H1 (cell line): Measurements from ENCODE around the gene ASB4. TPM values are rescaled to one million over a fixed set of nuclear protein-coding genes. Genes with fewer than 3 reads are reported as not detected.

Experiments used
- CTCF ChIA-PET: fragments of 300-600 bp; sonication (Branson Sonifier 250); formaldehyde crosslinking; loops from one replicate; lab custom pipeline; 2021; ENCODE audit not compliant: partially characterized antibody; lab: Charles Lee
- POLR2A ChIA-PET: fragments of 300-600 bp; sonication (Branson Sonifier 250); formaldehyde crosslinking; loops from one replicate; lab custom pipeline; 2021; ENCODE audit warnings: inconsistent platforms; ENCODE audit not compliant: partially characterized antibody; lab: Charles Lee
- DNase-seq, 2 experiments: peaks; one replicate each; pipeline versions ENCODE4 v3.0.0 to v3.0.0-alpha.2; 2010 to 2022; ENCODE audit warnings: low spot score in 2 of 2, low read depth in 1 of 2, mixed read lengths in 1 of 2
- FAIRE-seq: peaks from 2 replicates; lab custom pipeline; 2011; peaks lifted over from hg19 to GRCh38; lab: Jason Lieb, UNC
- H2AFZ ChIP-seq: 2 replicates; pipeline ENCODE4 v1.8.1; 2012; ENCODE audit warnings: low read length, inconsistent platforms
- H2AK5ac ChIP-seq: 2 replicates; pipeline ENCODE4 v1.6.1; 2013; ENCODE audit warnings: low read depth, low read length
- H2BK120ac ChIP-seq: replicated peaks from 2 replicates; pipeline ENCODE3; 2013; ENCODE audit warnings: low read depth, low read length, inconsistent platforms
- H2BK12ac ChIP-seq: 2 replicates; pipeline ENCODE4 v1.6.1; 2013; ENCODE audit warnings: low read depth, low read length
- H2BK15ac ChIP-seq: 2 replicates; pipeline ENCODE4 v1.6.1; 2013; ENCODE audit warnings: low read length
- H2BK20ac ChIP-seq: 2 replicates; pipeline ENCODE4 v1.6.1; 2013; ENCODE audit warnings: low read length
- H2BK5ac ChIP-seq: 2 replicates; pipeline ENCODE4 v1.6.1; 2013; ENCODE audit warnings: low read depth, low read length
- H3K14ac ChIP-seq: 2 replicates; pipeline ENCODE4 v1.6.1; 2013; ENCODE audit warnings: inconsistent platforms; ENCODE audit not compliant: insufficient read length
- H3K18ac ChIP-seq: 2 replicates; pipeline ENCODE4 v1.6.1; 2013; ENCODE audit warnings: low read length; ENCODE audit errors: extremely low read depth
- H3K23ac ChIP-seq: 2 replicates; pipeline ENCODE4 v1.6.1; 2013; ENCODE audit warnings: inconsistent platforms; ENCODE audit not compliant: insufficient read length
- H3K23me2 ChIP-seq: 2 replicates; pipeline ENCODE4 v1.6.1; 2013; ENCODE audit warnings: low read depth, low read length
- H3K27ac ChIP-seq: 2 replicates; pipeline ENCODE4 v1.6.1; 2011; ENCODE audit warnings: low read depth, low read length, inconsistent platforms
- H3K27me3 ChIP-seq, 4 experiments: replicated peaks in 1 of 4; 1 replicate in 1 of 4; 2 replicates in 3 of 4; pipeline versions ENCODE4 v1.6.1 to v1.8.1; 2011 to 2013; ENCODE audit warnings: low read length in 3 of 4, mild to moderate bottlenecking in 3 of 4, inconsistent platforms in 2 of 4, mixed read lengths in 2 of 4, moderate library complexity in 1 of 4; ENCODE audit not compliant: control insufficient read depth in 3 of 4, insufficient read depth in 3 of 4; ENCODE audit errors: extremely low read depth in 1 of 4
- H3K36me3 ChIP-seq, 4 experiments: 2 replicates each; pipeline versions ENCODE4 v1.6.1 to v1.8.1; 2011 to 2013; ENCODE audit warnings: mild to moderate bottlenecking in 4 of 4, low read length in 3 of 4, moderate library complexity in 2 of 4, control low read depth in 1 of 4, inconsistent platforms in 1 of 4; ENCODE audit not compliant: insufficient read depth in 4 of 4, control insufficient read depth in 2 of 4
- H3K4ac ChIP-seq: replicated peaks from 2 replicates; pipeline ENCODE3; 2013; ENCODE audit warnings: low read length, low read depth, mixed read lengths, inconsistent platforms; ENCODE audit not compliant: insufficient read length
- H3K4me1 ChIP-seq, 4 experiments: replicated peaks in 1 of 4; 1 replicate in 1 of 4; 2 replicates in 3 of 4; pipeline versions ENCODE4 v1.6.1 to v1.8.1; 2011 to 2013; ENCODE audit warnings: low read length in 3 of 4, inconsistent platforms in 2 of 4, mixed read lengths in 1 of 4; ENCODE audit not compliant: insufficient read depth in 4 of 4, control insufficient read depth in 3 of 4
- H3K4me2 ChIP-seq, 2 experiments: 2 replicates each; pipeline versions ENCODE4 v1.6.1 to v1.8.1; 2011 to 2013; ENCODE audit warnings: low read depth in 2 of 2, low read length in 2 of 2, control low read depth in 1 of 2, inconsistent platforms in 1 of 2, mild to moderate bottlenecking in 1 of 2; ENCODE audit not compliant: insufficient read depth in 1 of 2
- H3K4me3 ChIP-seq, 4 experiments: fragments of 200-600, 300-600 bp in 1 of 4; sonication (generic), shearing (Covaris generic), sonication (Bioruptor Twin) in 1 of 4; 2 replicates each; pipeline versions ENCODE4 v1.5.1 to v1.8.1; 2011 to 2016; ENCODE audit warnings: low read length in 4 of 4, low read depth in 3 of 4, control low read depth in 2 of 4, inconsistent platforms in 2 of 4, mild to moderate bottlenecking in 2 of 4, mixed read lengths in 1 of 4, moderate library complexity in 1 of 4; ENCODE audit not compliant: insufficient read depth in 2 of 4; ENCODE audit errors: extremely low read depth in 1 of 4
- H3K56ac ChIP-seq: replicated peaks from 2 replicates; pipeline ENCODE3; 2013; ENCODE audit warnings: low read depth, mild to moderate bottlenecking, mixed read lengths, low read length, inconsistent platforms; ENCODE audit not compliant: insufficient read length
- H3K79me1 ChIP-seq: 2 replicates; pipeline ENCODE4 v1.6.1; 2013; ENCODE audit warnings: low read depth, low read length, control low read depth
- H3K79me2 ChIP-seq, 2 experiments: 2 replicates each; pipeline versions ENCODE4 v1.6.1 to v1.8.1; 2012 to 2013; ENCODE audit warnings: low read length in 2 of 2, mild to moderate bottlenecking in 2 of 2, inconsistent platforms in 1 of 2; ENCODE audit not compliant: insufficient read depth in 2 of 2, control insufficient read depth in 1 of 2
- H3K9ac ChIP-seq, 4 experiments: replicated peaks in 1 of 4; 1 replicate in 1 of 4; 2 replicates in 3 of 4; pipeline versions ENCODE4 v1.6.1 to v1.8.1; 2011 to 2013; ENCODE audit warnings: low read depth in 3 of 4, low read length in 3 of 4, control low read depth in 2 of 4, mild to moderate bottlenecking in 2 of 4, moderate library complexity in 2 of 4, inconsistent platforms in 1 of 4; ENCODE audit errors: extremely low read depth in 1 of 4
- H3K9me3 ChIP-seq, 2 experiments: 2 replicates each; pipeline versions ENCODE4 v1.6.1 to v1.8.1; 2012 to 2013; ENCODE audit warnings: mild to moderate bottlenecking in 2 of 2, moderate library complexity in 2 of 2, control low read depth in 1 of 2, inconsistent platforms in 1 of 2, low read depth in 1 of 2, low read length in 1 of 2, mixed read lengths in 1 of 2; ENCODE audit not compliant: insufficient read depth in 2 of 2
- H4K20me1 ChIP-seq, 2 experiments: replicated peaks in 1 of 2; 2 replicates each; pipeline versions ENCODE3 to v1.8.1; 2011 to 2013; ENCODE audit warnings: inconsistent platforms in 2 of 2, low read length in 2 of 2, mild to moderate bottlenecking in 1 of 2; ENCODE audit not compliant: insufficient read depth in 2 of 2, control insufficient read depth in 1 of 2
- H4K5ac ChIP-seq: 2 replicates; pipeline ENCODE4 v1.6.1; 2013; ENCODE audit warnings: low read length, low read depth, mixed read lengths, inconsistent platforms; ENCODE audit not compliant: insufficient read length
- H4K8ac ChIP-seq: 2 replicates; pipeline ENCODE4 v1.8.0; 2013; ENCODE audit warnings: mild to moderate bottlenecking, moderate library complexity, low read length, inconsistent platforms; ENCODE audit not compliant: insufficient read depth; ENCODE audit errors: extremely low read depth
- H4K91ac ChIP-seq: replicated peaks from 2 replicates; pipeline ENCODE3; 2013; ENCODE audit warnings: low read length, mixed read lengths, inconsistent platforms; ENCODE audit not compliant: insufficient read length
- BRCA1 ChIP-seq: IDR thresholded peaks from 2 replicates; pipeline ENCODE4 v1.6.1; 2012; ENCODE audit warnings: low read depth, low read length, improper control_type of control experiment
- CBX8 ChIP-seq: fragments of 300-800, 300-1000 bp; sonication (generic); IDR thresholded peaks from 2 replicates; pipeline ENCODE4 v1.7.1; 2016; ENCODE audit warnings: low read depth, low read length, borderline replicate concordance
- CHD1 ChIP-seq: IDR thresholded peaks from 2 replicates; pipeline ENCODE4 v1.6.1; 2012; ENCODE audit warnings: low read depth, low read length, improper control_type of control experiment
- CTCF ChIP-seq, 3 experiments: IDR thresholded peaks; 1 replicate in 2 of 3; 2 replicates in 1 of 3; pipeline versions ENCODE4 v1.5.1 to v1.6.1; 2011; ENCODE audit warnings: low read length in 3 of 3, mild to moderate bottlenecking in 3 of 3, inconsistent platforms in 2 of 3, low read depth in 1 of 3, moderate library complexity in 1 of 3; ENCODE audit not compliant: insufficient read depth in 1 of 3; ENCODE audit errors: control extremely low read depth in 1 of 3
- FOSL1 ChIP-seq: IDR thresholded peaks from 2 replicates; pipeline ENCODE4 v1.6.1; 2011; ENCODE audit warnings: mild to moderate bottlenecking, low read depth, low read length, moderate library complexity; ENCODE audit not compliant: insufficient read depth
- RAD21 ChIP-seq, 2 experiments: IDR thresholded peaks in 1 of 2; conservative IDR thresholded peaks in 1 of 2; 2 replicates each; pipeline ENCODE4 v1.6.1; 2011; ENCODE audit warnings: low read depth in 2 of 2, low read length in 2 of 2, improper control_type of control experiment in 1 of 2, inconsistent platforms in 1 of 2, mild to moderate bottlenecking in 1 of 2, moderate library complexity in 1 of 2
- RFX5 ChIP-seq: IDR thresholded peaks from 2 replicates; pipeline ENCODE4 v1.6.1; 2011; ENCODE audit warnings: low read depth, low read length, improper control_type of control experiment, borderline replicate concordance
- RXRA ChIP-seq: IDR thresholded peaks from 2 replicates; pipeline ENCODE4 v1.6.1; 2011; ENCODE audit warnings: low read depth, mild to moderate bottlenecking, low read length, moderate library complexity; ENCODE audit not compliant: insufficient read depth
- TAF1 ChIP-seq: IDR thresholded peaks from 2 replicates; pipeline ENCODE4 v1.6.1; 2011; ENCODE audit warnings: mild to moderate bottlenecking, low read depth, low read length
- WGBS, 2 experiments: shearing (Covaris generic) in 1 of 2; methylation state at CpG; one replicate each; pipeline versions ENCODE4 v1.1.6 to v1.1.7; 2013 to 2015; ENCODE audit warnings: low lambda C conversion rate in 2 of 2, mixed read lengths in 2 of 2, inconsistent platforms in 1 of 2, low coverage in 1 of 2, missing lambda C conversion rate in 1 of 2; ENCODE audit not compliant: insufficient replicate concordance in 2 of 2, insufficient coverage in 1 of 2, insufficient read length in 1 of 2; ENCODE audit errors: extremely low coverage in 1 of 2, missing lambda C conversion rate in 1 of 2; 5-methylcytosine and 5-hydroxymethylcytosine counted together
- polyA plus RNA-seq, 7 experiments: library from polyadenylated mRNA; depleted of rRNA in 3 of 7; stranded (reverse) in 5 of 7; unstranded in 2 of 7; fragments of >200 nt in 5 of 7; fragments of 200-250 nt in 2 of 7; gene quantifications; 1 replicate in 5 of 7; 2 replicates in 1 of 7; 4 replicates in 1 of 7; pipeline versions ENCODE4 v1.2.1 to v1.2.3, GENCODE V29; 2011 to 2013; ENCODE audit warnings: missing spikeins in 2 of 7, mixed read lengths in 2 of 7
- total RNA-seq: library from RNA; stranded (reverse); fragmentation: NEBNext Ultra II Directional; extraction: Animal tissue kit (Norgen Biotek cat#: 25700); gene quantifications from 2 replicates; pipeline ENCODE4 v1.2.1, GENCODE V29; 2021

The ASB4 gene
- total and polyA plus RNA-seq, 2 of the 8 experiments (the other 6 are each of a cell fraction or from before 2014, with no cell fraction given) = not detected

GRCh38 chr7:95586951-95587301 is 101.2 kb downstream of the ASB4 start:
- no peaks in the 10 kb centered on the region for H3K4me1 ChIP-seq
- CTCF ChIA-PET = no interaction called here
- H2AK5ac ChIP-seq = no peak overlapping the region
- H2AFZ ChIP-seq = no peak overlapping the region
- no peak overlapping the region for H3K18ac ChIP-seq
- H3K56ac ChIP-seq = no peak overlapping the region
- H2BK15ac ChIP-seq = no peak overlapping the region
- no peak overlapping the region for H2BK12ac ChIP-seq
- FAIRE-seq = no peak
- H3K27me3 ChIP-seq = no peaks in the 10 kb centered on the region
- no peak for DNase-seq
- WGBS, 2 experiments = 98% methylated on average over 3 of the region's 3 CpGs; no CpG with 5 or more reads in 1 of the 2 experiments
- H3K14ac ChIP-seq = no peak overlapping the region
- H3K9ac ChIP-seq = no peak overlapping the region
- no peak overlapping the region; the same call in 1 of the 2 replicates for H3K27ac ChIP-seq
- no peaks in the 10 kb centered on the region for H3K9me3 ChIP-seq
- H4K91ac ChIP-seq = no peak overlapping the region
- no peaks in the 10 kb centered on the region for H3K23me2 ChIP-seq
- no peak overlapping the region for H2BK20ac ChIP-seq
- no peaks in the 10 kb centered on the region for H4K20me1 ChIP-seq
- no peak overlapping the region for H3K4me3 ChIP-seq
- H3K23ac ChIP-seq = no peak overlapping the region
- H3K4me2 ChIP-seq = no peak overlapping the region
- no peak overlapping the region for H4K8ac ChIP-seq
- no peaks in the 10 kb centered on the region for H3K79me2 ChIP-seq
- no peak overlapping the region for H2BK5ac ChIP-seq
- TF ChIP-seq CTCF (IDR thresholded peaks at IDR 0.05; ENCODE audit: control extremely low read depth in 1 of 3, insufficient read depth in 1 of 3, low read depth in 1 of 3, low read length in 3 of 3) = no peak
- no peak for TF ChIP-seq RXRA
- TF ChIP-seq RFX5 = no peak
- TF ChIP-seq CBX8 = no peak
- no peak for TF ChIP-seq FOSL1
- no peak for TF ChIP-seq CHD1
- TF ChIP-seq RAD21 (IDR thresholded peaks at IDR 0.05 in 1 of 2, conservative IDR thresholded peaks at IDR 0.05 in 1 of 2; ENCODE audit: low read depth in 2 of 2, low read length in 2 of 2) = no peak
- no peak for TF ChIP-seq TAF1
- no peak for TF ChIP-seq BRCA1
- no peaks in the 10 kb centered on the region for H3K79me1 ChIP-seq
- no peaks in the 10 kb centered on the region for H3K36me3 ChIP-seq
- no peak overlapping the region for H2BK120ac ChIP-seq
- no peak overlapping the region for H3K4ac ChIP-seq
- POLR2A ChIA-PET = no interaction called here
- no peak overlapping the region for H4K5ac ChIP-seq
